B cell (primary cell): ENCODE data around the gene TP63. TPM values are rescaled to one million over a fixed set of nuclear protein-coding genes. Genes with fewer than 3 reads are reported as not detected.

Experiments
- ATAC-seq: fragments of 200-7000 bp; cut with Tn5 transposase; one replicate; pipeline ENCODE4 v1.10.0; 2021; ENCODE audit warnings: low read depth, mild to moderate bottlenecking, moderate number of reproducible peaks, moderate library complexity
- CTCF ChIA-PET: fragments of 350-600 bp; sonication (Branson Sonifier 250); formaldehyde crosslinking; loops from one replicate; lab custom pipeline; 2021; ENCODE audit warnings: antibody characterized with exemption, inconsistent platforms; lab: Charles Lee
- POLR2A ChIA-PET: fragments of 350-600 bp; sonication (Branson Sonifier 250); formaldehyde crosslinking; loops from one replicate; lab custom pipeline; 2021; ENCODE audit warnings: antibody characterized with exemption; lab: Charles Lee
- DNase-seq: peaks from one replicate; pipeline ENCODE4 v3.0.0; 2013
- H2AFZ ChIP-seq: 2 replicates; pipeline ENCODE4 v1.6.1; 2012; ENCODE audit warnings: mild to moderate bottlenecking, low read depth, low read length; ENCODE audit not compliant: insufficient read depth, poor library complexity, severe bottlenecking
- H3K27ac ChIP-seq, 2 donors: 1 replicate in 1 of 2; 2 replicates in 1 of 2; pipeline ENCODE4 v1.5.1; 2012 to 2013; ENCODE audit warnings: low read length in 2 of 2, mild to moderate bottlenecking in 2 of 2, moderate library complexity in 1 of 2
- H3K27me3 ChIP-seq, 4 experiments: fragments of 200-600 bp in 1 of 4; sonication (generic) in 1 of 4; replicated peaks in 1 of 4; 1 replicate in 2 of 4; 2 replicates in 2 of 4; pipeline versions ENCODE4 v1.6.1 to v1.7.0; 2013 to 2016; ENCODE audit warnings: low read length in 3 of 4, mild to moderate bottlenecking in 2 of 4, mixed read lengths in 1 of 4, moderate library complexity in 1 of 4; ENCODE audit not compliant: insufficient read depth in 4 of 4, control insufficient read depth in 3 of 4; ENCODE audit errors: control extremely low read depth in 1 of 4
- H3K36me3 ChIP-seq, 2 experiments: replicated peaks in 1 of 2; 1 replicate in 1 of 2; 2 replicates in 1 of 2; pipeline versions ENCODE4 v1.6.1 to v1.7.1; 2013; ENCODE audit warnings: low read length in 1 of 2; ENCODE audit not compliant: insufficient read depth in 2 of 2, control insufficient read depth in 1 of 2; ENCODE audit errors: control extremely low read depth in 1 of 2, extremely low read depth in 1 of 2
- H3K4me1 ChIP-seq, 2 donors: fragments of 200-600 bp in 1 of 2; sonication (generic) in 1 of 2; 1 replicate in 1 of 2; 2 replicates in 1 of 2; pipeline versions ENCODE4 v1.5.1 to v1.6.1; 2013 to 2017; ENCODE audit warnings: low read length in 2 of 2; ENCODE audit not compliant: control insufficient read depth in 2 of 2, insufficient read depth in 2 of 2
- H3K4me2 ChIP-seq: replicated peaks from 2 replicates; pipeline ENCODE3; 2012; ENCODE audit warnings: mild to moderate bottlenecking, low read depth, low read length; ENCODE audit not compliant: poor library complexity, severe bottlenecking
- H3K4me3 ChIP-seq, 5 experiments: fragments of 200-600 bp in 1 of 5; sonication (generic) in 1 of 5; 1 replicate in 3 of 5; 2 replicates in 2 of 5; pipeline versions ENCODE4 v1.5.1 to v1.7.0; 2011 to 2016; ENCODE audit warnings: low read length in 4 of 5, mild to moderate bottlenecking in 4 of 5, low read depth in 2 of 5, control low read depth in 1 of 5, moderate library complexity in 1 of 5; ENCODE audit not compliant: insufficient read depth in 1 of 5; ENCODE audit errors: control extremely low read depth in 1 of 5, extremely low read depth in 1 of 5
- H3K79me2 ChIP-seq: fragments of 200-600 bp; sonication (generic); one replicate; pipeline ENCODE4 v1.6.0; 2016; ENCODE audit warnings: low read length; ENCODE audit not compliant: control insufficient read depth, insufficient read depth
- H3K9ac ChIP-seq: fragments of 200-600 bp; sonication (generic); 2 replicates; pipeline ENCODE4 v1.6.1; 2017; ENCODE audit warnings: mild to moderate bottlenecking, low read length, moderate library complexity
- H3K9me3 ChIP-seq, 3 donors: one replicate each; pipeline versions ENCODE4 v1.6.1 to v1.7.1; 2013; ENCODE audit warnings: low read length in 2 of 3; ENCODE audit not compliant: control insufficient read depth in 2 of 3, insufficient read depth in 1 of 3; ENCODE audit errors: control extremely low read depth in 1 of 3
- H4K20me1 ChIP-seq: 2 replicates; pipeline ENCODE4 v1.6.0; 2012; ENCODE audit warnings: mild to moderate bottlenecking, low read length; ENCODE audit not compliant: insufficient read depth, control insufficient read depth, poor library complexity, severe bottlenecking
- H3K27ac Mint-ChIP-seq: one replicate; pipeline ENCODE4 v1.8.0; 2021; ENCODE audit warnings: mixed read lengths
- H3K27me3 Mint-ChIP-seq: one replicate; pipeline ENCODE4 v1.8.0; 2021; ENCODE audit warnings: mixed read lengths
- H3K4me1 Mint-ChIP-seq: one replicate; pipeline ENCODE4 v1.8.0; 2021; ENCODE audit warnings: mixed read lengths
- H3K4me3 Mint-ChIP-seq: one replicate; pipeline ENCODE4 v1.8.0; 2021; ENCODE audit warnings: mixed read lengths
- H3K9me3 Mint-ChIP-seq: one replicate; pipeline ENCODE4 v1.8.0; 2022; ENCODE audit warnings: mixed read lengths; ENCODE audit not compliant: insufficient read depth
- EZH2 ChIP-seq: IDR thresholded peaks from 2 replicates; pipeline ENCODE4 v1.6.1; 2012; ENCODE audit warnings: borderline replicate concordance, low read depth, mild to moderate bottlenecking, moderate library complexity, low read length; ENCODE audit not compliant: insufficient read depth, poor library complexity, severe bottlenecking
- WGBS: methylation state at CpG from one replicate; pipeline ENCODE4 v1.1.5; 2013; ENCODE audit warnings: missing lambda C conversion rate; ENCODE audit not compliant: insufficient coverage; 5-methylcytosine and 5-hydroxymethylcytosine counted together
- intact Hi-C: fragments of 100-400 bp; cut with micrococcal nuclease; formaldehyde crosslinking; loops from one replicate; pipeline ENCODE4 v1.10.0; 2022
- polyA plus RNA-seq: library from polyadenylated mRNA; depleted of rRNA; stranded (reverse); fragments of >200 nt; gene quantifications from 2 replicates; pipeline ENCODE4 v1.2.3, GENCODE V29; 2012
- total RNA-seq, 2 donors: library from RNA; stranded (reverse); fragments of 120-200 nt in 1 of 2; gene quantifications; 1 replicate in 1 of 2; 2 replicates in 1 of 2; pipeline versions ENCODE4 v1.2.3 to v1.2.4, GENCODE V29; 2013 to 2022
- TF ChIP-seq, protein P1 (sequence below): fragments of 200-600 bp; IDR thresholded peaks from one replicate; pipeline ENCODE4 v1.8.0; 2022; ENCODE audit warnings: antibody characterized with exemption, mild to moderate bottlenecking

Gene TP63
- total and polyA plus RNA-seq, 2 donors (not counting 1 experiment from before 2014, with no cell fraction given) = 1.2 to 2.0 TPM

DNA sequence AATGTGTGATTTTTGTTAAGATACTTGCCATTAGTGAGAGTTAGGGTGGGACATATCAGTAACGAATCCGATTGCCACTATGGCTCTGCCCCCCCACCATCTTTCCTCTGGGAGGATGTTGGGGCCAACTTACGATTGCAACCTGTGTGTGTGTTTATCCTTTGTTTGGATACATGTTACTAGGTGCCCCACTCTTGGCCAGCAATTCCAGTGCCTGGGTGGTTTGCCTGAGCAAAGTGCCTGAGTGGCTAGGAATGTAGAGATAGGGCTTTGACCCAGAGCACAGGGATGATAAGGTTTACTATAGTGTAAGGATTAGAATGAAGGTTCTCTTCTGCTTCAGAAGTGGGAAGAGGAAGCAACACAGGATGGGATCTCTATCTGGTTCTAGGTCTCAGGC, 231.8 kb downstream of the TP63 start:
- CTCF ChIA-PET = no interaction called here

GRCh38 chr3:189868061-189868460, 236.9 kb downstream of the TP63 start:
- TF ChIP-seq, protein P1, sequence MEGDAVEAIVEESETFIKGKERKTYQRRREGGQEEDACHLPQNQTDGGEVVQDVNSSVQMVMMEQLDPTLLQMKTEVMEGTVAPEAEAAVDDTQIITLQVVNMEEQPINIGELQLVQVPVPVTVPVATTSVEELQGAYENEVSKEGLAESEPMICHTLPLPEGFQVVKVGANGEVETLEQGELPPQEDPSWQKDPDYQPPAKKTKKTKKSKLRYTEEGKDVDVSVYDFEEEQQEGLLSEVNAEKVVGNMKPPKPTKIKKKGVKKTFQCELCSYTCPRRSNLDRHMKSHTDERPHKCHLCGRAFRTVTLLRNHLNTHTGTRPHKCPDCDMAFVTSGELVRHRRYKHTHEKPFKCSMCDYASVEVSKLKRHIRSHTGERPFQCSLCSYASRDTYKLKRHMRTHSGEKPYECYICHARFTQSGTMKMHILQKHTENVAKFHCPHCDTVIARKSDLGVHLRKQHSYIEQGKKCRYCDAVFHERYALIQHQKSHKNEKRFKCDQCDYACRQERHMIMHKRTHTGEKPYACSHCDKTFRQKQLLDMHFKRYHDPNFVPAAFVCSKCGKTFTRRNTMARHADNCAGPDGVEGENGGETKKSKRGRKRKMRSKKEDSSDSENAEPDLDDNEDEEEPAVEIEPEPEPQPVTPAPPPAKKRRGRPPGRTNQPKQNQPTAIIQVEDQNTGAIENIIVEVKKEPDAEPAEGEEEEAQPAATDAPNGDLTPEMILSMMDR = no peak
- TF ChIP-seq EZH2 = no peak
- H3K9ac ChIP-seq = no peak overlapping the region
- no peak overlapping the region for H3K4me3 ChIP-seq
- H3K27ac ChIP-seq = no peak overlapping the region
- Mint-ChIP-seq H3K27me3 (peaks cover 3% of the 10 kb centered on the region), H3K27ac (no peak overlapping the region), H3K4me1 (no peaks in the 10 kb centered on the region), H3K9me3 (no peaks in the 10 kb centered on the region), H3K4me3 (no peak overlapping the region)
- DNase-seq = no peak
- no peak overlapping the region for H3K4me2 ChIP-seq
- CTCF ChIA-PET = no interaction called here
- H3K79me2 ChIP-seq = no peaks in the 10 kb centered on the region
- H3K27me3 ChIP-seq = no peaks in the 10 kb centered on the region
- no peaks in the 10 kb centered on the region for H3K4me1 ChIP-seq
- ATAC-seq = no peak
- H3K36me3 ChIP-seq = no peaks in the 10 kb centered on the region
- no peaks in the 10 kb centered on the region for H4K20me1 ChIP-seq
- WGBS = 100% methylated on average over 1 of the region's 3 CpGs
- no peaks in the 10 kb centered on the region for H3K9me3 ChIP-seq
- POLR2A ChIA-PET = no interaction called here
- H2AFZ ChIP-seq = no peak overlapping the region
- intact Hi-C loops = no loop called here

More for the DNA sequence above, 231.8 kb downstream of the TP63 start:
- TF ChIP-seq EZH2 = no peak
- TF ChIP-seq, protein P1 = no peak
- Histone ChIP-seq H3K27ac (no peak overlapping the region), H3K4me1 (no peaks in the 10 kb centered on the region), H3K9ac (no peak overlapping the region), H3K9me3 (no peaks in the 10 kb centered on the region), H3K79me2 (no peaks in the 10 kb centered on the region), H3K36me3 (no peaks in the 10 kb centered on the region), H3K4me3 (no peak overlapping the region), H4K20me1 (no peaks in the 10 kb centered on the region), H2AFZ (no peak overlapping the region), H3K27me3 (no peaks in the 10 kb centered on the region), H3K4me2 (no peak overlapping the region)
- intact Hi-C loops = no loop called here
- Mint-ChIP-seq H3K27ac (no peak overlapping the region), H3K4me3 (no peak overlapping the region), H3K27me3 (peaks cover 3% of the 10 kb centered on the region), H3K9me3 (no peaks in the 10 kb centered on the region), H3K4me1 (no peaks in the 10 kb centered on the region)
- ATAC-seq = no peak
- POLR2A ChIA-PET = no interaction called here
- 83% methylated on average over 2 of the region's 3 CpGs for WGBS
- DNase-seq = no peak
